ENCODE data around the gene SPATA9. TPM values are rescaled to one million over a fixed set of nuclear protein-coding genes. Genes with fewer than 3 reads are reported as not detected.

SPATA9 gene, protein sequence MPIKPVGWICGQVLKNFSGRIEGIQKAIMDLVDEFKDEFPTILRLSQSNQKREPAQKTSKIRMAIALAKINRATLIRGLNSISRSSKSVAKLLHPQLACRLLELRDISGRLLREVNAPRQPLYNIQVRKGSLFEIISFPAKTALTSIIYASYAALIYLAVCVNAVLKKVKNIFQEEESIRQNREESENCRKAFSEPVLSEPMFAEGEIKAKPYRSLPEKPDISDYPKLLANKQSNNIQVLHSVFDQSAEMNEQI
- 0.33 TPM for total RNA-seq (ENCODE audit: unreplicated experiment)
- long read RNA-seq: 0 reads

DNA sequence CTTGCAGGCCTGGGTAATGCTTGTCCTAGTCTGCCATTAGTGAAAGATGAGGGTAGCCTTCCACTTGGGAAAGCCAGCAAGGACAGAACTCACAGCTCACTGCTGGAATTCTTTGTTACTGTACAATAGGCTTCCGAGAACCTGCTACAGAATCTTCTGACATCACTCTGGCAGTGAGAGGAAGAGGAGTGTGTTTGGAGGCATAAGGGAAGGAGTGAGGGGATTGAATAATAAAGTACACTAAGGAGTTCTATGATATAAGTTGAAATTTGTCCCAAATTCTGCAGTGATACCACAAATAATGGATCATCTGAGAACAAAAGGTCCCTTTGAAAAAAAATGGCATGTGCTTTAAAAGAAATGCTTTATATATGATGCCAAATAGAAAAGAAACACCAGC is at the start of gene SPATA9:
SPATA9 (minus strand) TSS at position 101 of the 400 bp plus-strand sequence. CDS start 137 bp downstream, outside the sequence.
- no peaks in the 10 kb centered on the region for H3K9me3 Mint-ChIP-seq (ENCODE audit: unreplicated experiment)
- no peaks in the 10 kb centered on the region for H3K4me1 Mint-ChIP-seq (ENCODE audit: unreplicated experiment)
- H3K36me3 Mint-ChIP-seq (ENCODE audit: low read depth, unreplicated experiment): no peaks in the 10 kb centered on the region
- TF ChIP-seq, protein P1, sequence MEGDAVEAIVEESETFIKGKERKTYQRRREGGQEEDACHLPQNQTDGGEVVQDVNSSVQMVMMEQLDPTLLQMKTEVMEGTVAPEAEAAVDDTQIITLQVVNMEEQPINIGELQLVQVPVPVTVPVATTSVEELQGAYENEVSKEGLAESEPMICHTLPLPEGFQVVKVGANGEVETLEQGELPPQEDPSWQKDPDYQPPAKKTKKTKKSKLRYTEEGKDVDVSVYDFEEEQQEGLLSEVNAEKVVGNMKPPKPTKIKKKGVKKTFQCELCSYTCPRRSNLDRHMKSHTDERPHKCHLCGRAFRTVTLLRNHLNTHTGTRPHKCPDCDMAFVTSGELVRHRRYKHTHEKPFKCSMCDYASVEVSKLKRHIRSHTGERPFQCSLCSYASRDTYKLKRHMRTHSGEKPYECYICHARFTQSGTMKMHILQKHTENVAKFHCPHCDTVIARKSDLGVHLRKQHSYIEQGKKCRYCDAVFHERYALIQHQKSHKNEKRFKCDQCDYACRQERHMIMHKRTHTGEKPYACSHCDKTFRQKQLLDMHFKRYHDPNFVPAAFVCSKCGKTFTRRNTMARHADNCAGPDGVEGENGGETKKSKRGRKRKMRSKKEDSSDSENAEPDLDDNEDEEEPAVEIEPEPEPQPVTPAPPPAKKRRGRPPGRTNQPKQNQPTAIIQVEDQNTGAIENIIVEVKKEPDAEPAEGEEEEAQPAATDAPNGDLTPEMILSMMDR (IDR thresholded peaks at IDR 0.05; ENCODE audit: unreplicated experiment): no peak
- no peak within 1 kb of the TSS for H3K4me3 Mint-ChIP-seq (ENCODE audit: unreplicated experiment)
- H3K27ac Mint-ChIP-seq (ENCODE audit: unreplicated experiment): no peak within 1 kb of the TSS
- no peak for DNase-seq (ENCODE audit: low spot score)
- H3K27me3 Mint-ChIP-seq (ENCODE audit: unreplicated experiment): no peaks in the 10 kb centered on the region

DNA sequence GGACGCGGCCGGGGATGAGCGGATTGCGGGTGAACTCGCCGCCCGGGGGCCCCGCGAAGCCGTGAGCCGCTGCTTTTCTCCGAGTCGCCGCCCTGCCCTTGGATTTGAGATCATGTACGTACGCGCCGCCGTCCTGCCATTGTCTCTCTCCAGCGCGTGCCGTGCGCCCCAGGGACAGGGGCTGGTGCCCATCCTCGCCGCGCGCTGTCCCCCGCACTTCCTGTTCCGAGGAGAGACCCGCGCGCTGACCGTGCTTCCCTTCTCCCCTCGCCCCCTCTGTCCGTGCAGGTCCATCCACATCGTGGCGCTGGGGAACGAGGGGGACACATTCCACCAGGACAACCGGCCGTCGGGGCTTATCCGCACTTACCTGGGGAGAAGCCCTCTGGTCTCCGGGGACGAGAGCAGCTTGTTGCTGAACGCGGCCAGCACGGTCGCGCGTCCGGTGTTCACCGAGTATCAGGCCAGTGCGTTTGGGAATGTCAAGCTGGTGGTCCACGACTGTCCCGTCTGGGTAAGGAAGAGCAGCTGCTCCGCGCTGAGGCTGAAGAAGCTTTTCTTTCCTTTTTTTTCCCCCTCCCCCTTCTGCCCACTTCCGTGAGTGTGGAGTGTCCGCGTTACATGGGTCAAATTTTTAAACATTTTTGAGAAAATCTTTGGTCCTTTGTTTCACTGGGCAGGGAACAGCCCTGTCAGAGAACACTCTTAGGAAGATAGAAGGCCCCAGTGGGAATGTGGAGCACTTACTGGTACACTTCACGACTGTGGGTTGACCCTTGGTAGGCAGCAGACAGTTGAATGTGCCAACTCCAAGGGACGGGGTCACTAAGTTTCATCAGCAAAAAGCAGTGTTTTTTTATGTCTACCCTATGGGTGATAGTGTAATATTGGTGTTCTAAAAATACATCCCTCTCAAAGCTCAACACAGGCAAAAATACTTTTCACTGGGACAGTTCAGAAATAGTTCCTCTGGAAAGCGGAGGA is 49.1 kb upstream of the SPATA9 start:
- peaks cover 8% of the 10 kb centered on the region for H3K36me3 Mint-ChIP-seq (ENCODE audit: low read depth, unreplicated experiment)
- H3K27ac Mint-ChIP-seq (ENCODE audit: unreplicated experiment): peak overlapping the region; percentile 77
- DNase-seq (ENCODE audit: low spot score): peak; percentile 37
- H3K9me3 Mint-ChIP-seq (ENCODE audit: unreplicated experiment): no peaks in the 10 kb centered on the region
- peak overlapping the region; percentile 96 for H3K4me3 Mint-ChIP-seq (ENCODE audit: unreplicated experiment)
- peaks cover 8% of the 10 kb centered on the region for H3K27me3 Mint-ChIP-seq (ENCODE audit: unreplicated experiment)
- TF ChIP-seq, protein P1 (IDR thresholded peaks at IDR 0.05; ENCODE audit: unreplicated experiment): no peak
- H3K4me1 Mint-ChIP-seq (ENCODE audit: unreplicated experiment): peaks cover 24% of the 10 kb centered on the region

GRCh38 chr5:95730730-95731570 is 48.2 kb upstream of the SPATA9 start, which contains the start of gene RHOBTB3:
Gene RHOBTB3 (plus strand): TSS chr5:95731336. CDS start chr5:95731683, 347 bp downstream.
- peak within 1 kb of the TSS; percentile 77 for H3K27ac Mint-ChIP-seq (ENCODE audit: unreplicated experiment)
- TF ChIP-seq, protein P1 (IDR thresholded peaks at IDR 0.05; ENCODE audit: unreplicated experiment): no peak
- H3K4me3 Mint-ChIP-seq (ENCODE audit: unreplicated experiment): peak within 1 kb of the TSS; percentile 96
- no peaks in the 10 kb centered on the region for H3K9me3 Mint-ChIP-seq (ENCODE audit: unreplicated experiment)
- DNase-seq (ENCODE audit: low spot score): peak; percentile 61
- H3K36me3 Mint-ChIP-seq (ENCODE audit: low read depth, unreplicated experiment): peaks cover 8% of the 10 kb centered on the region
- H3K27me3 Mint-ChIP-seq (ENCODE audit: unreplicated experiment): peaks cover 8% of the 10 kb centered on the region
- peaks cover 24% of the 10 kb centered on the region for H3K4me1 Mint-ChIP-seq (ENCODE audit: unreplicated experiment)

- H3K27me3 Mint-ChIP-seq (ENCODE audit: unreplicated experiment): peaks cover 8% of the 10 kb centered on the region
- TF ChIP-seq, protein P1 (IDR thresholded peaks at IDR 0.05; ENCODE audit: unreplicated experiment): no peak
- no peaks in the 10 kb centered on the region for H3K9me3 Mint-ChIP-seq (ENCODE audit: unreplicated experiment)
- peak overlapping the region; percentile 92 for H3K4me3 Mint-ChIP-seq (ENCODE audit: unreplicated experiment)
- H3K4me1 Mint-ChIP-seq (ENCODE audit: unreplicated experiment): peaks cover 24% of the 10 kb centered on the region
- H3K27ac Mint-ChIP-seq (ENCODE audit: unreplicated experiment): peak overlapping the region; percentile 53
- no peak for DNase-seq (ENCODE audit: low spot score)
- peaks cover 8% of the 10 kb centered on the region for H3K36me3 Mint-ChIP-seq (ENCODE audit: low read depth, unreplicated experiment)
Measured at GRCh38 chr5:95730011-95730700, 47.4 kb upstream of the SPATA9 start.

Measured in endothelial cell (in vitro differentiated cells).